CMK (cell line): ENCODE measurements around the gene SLC7A8.
A peak's percentile ranks its signal among the peaks of the same experiment; 100 is the strongest.
"Not testable (repeated sequence)": the region's sequence is repeated elsewhere in the genome, so short reads cannot be mapped to it uniquely, and the experiment has no call there.

ENCODE experiments used
- DNase-seq: peaks from one replicate; pipeline ENCODE4 v3.0.0-alpha.2; 2010; ENCODE audit warnings: low read depth

Gene SLC7A8

GRCh38 chr14:23183479-23183878, at the start of gene SLC7A8:
Gene SLC7A8 (minus strand): TSS chr14:23183660. CDS start chr14:23182914, 746 bp downstream.
- DNase-seq = no peak

- DNase-seq = not testable (repeated sequence)
These were observed 48.9 kb upstream of the SLC7A8 start for GRCh38 chr14:23232241-23232808.

GRCh38 chr14:23228812-23229211, 45.4 kb upstream of the SLC7A8 start:
- DNase-seq = no peak

- DNase-seq = no peak
These were observed 44.1 kb upstream of the SLC7A8 start for GRCh38 chr14:23227566-23227965.

GRCh38 chr14:23224958-23225357, 41.5 kb upstream of the SLC7A8 start:
- DNase-seq = not testable (repeated sequence)

GRCh38 chr14:23219075-23219474, 35.6 kb upstream of the SLC7A8 start:
- DNase-seq = no peak

GRCh38 chr14:23217032-23218020, 33.9 kb upstream of the SLC7A8 start:
- DNase-seq = no peak

- DNase-seq = no peak
These were observed 32.0 kb upstream of the SLC7A8 start for GRCh38 chr14:23215421-23215820.

GRCh38 chr14:23209651-23210423, 26.4 kb upstream of the SLC7A8 start:
- no peak for DNase-seq

- DNase-seq = no peak
These were observed 24.9 kb upstream of the SLC7A8 start for GRCh38 chr14:23208324-23208723.

- DNase-seq = no peak
These were observed 23.7 kb upstream of the SLC7A8 start for GRCh38 chr14:23207146-23207540.

GRCh38 chr14:23206422-23207145, 23.1 kb upstream of the SLC7A8 start:
- DNase-seq = no peak

GRCh38 chr14:23202001-23202400, 18.5 kb upstream of the SLC7A8 start:
- no peak for DNase-seq

- DNase-seq = not testable (repeated sequence)
These were observed 15.7 kb upstream of the SLC7A8 start for GRCh38 chr14:23199141-23199540.

GRCh38 chr14:23196487-23196886, 13.0 kb upstream of the SLC7A8 start:
- DNase-seq = not testable (repeated sequence)

- DNase-seq = no peak
These were observed 12.2 kb upstream of the SLC7A8 start for GRCh38 chr14:23195552-23196101.

- no peak for DNase-seq
These were observed 10.0 kb upstream of the SLC7A8 start for GRCh38 chr14:23193432-23193831.

- no peak for DNase-seq
These were observed 4.5 kb upstream of the SLC7A8 start for GRCh38 chr14:23187925-23188324.

GRCh38 chr14:23186913-23187654, 3.6 kb upstream of the SLC7A8 start:
- peak; percentile 9 for DNase-seq

- DNase-seq = no peak
These were observed 1.6 kb upstream of the SLC7A8 start for GRCh38 chr14:23185063-23185462.

GRCh38 chr14:23183158-23183470, 346 bp downstream of the SLC7A8 start:
- no peak for DNase-seq
